ENCODE measurements around the gene MMP15. TPM values are rescaled to one million over a fixed set of nuclear protein-coding genes. Genes with fewer than 3 reads are reported as not detected.

The MMP15 gene
- total RNA-seq, 6 experiments from 2014 or later, result 0.82 to 4.1 (median 1.1) TPM

DNA sequence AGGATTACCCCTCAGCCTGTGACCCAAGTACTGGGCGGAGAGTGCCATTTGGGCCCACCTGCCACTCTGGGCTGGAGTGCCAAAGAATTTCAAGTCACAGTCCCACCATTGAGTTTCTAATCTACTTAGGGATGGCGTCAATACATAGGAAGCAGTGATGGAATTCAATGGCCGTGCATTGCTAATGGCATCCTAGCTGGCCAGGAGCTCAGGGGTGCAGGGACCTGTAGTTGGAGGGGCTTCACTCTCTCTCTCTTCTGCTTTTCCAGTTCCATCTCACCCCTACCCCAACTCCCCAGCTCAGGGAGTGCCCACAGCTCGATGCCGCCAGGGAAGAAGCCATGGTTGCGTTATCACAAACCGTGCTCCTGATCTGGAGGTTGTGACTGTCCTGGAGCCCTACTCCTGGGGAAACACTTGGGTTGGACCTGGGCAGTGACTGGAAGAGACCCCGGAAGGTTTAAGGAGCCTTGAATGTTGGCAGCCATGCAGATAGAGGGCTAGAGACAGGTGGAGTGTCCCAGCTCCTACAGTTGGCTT, 2.4 kb downstream of the MMP15 start:
- no peak for DNase-seq
- Mint-ChIP-seq H3K4me3 (no peak overlapping the region), H3K36me3 (ENCODE audit: low read depth) (no peaks in the 10 kb centered on the region), H3K27me3 (ENCODE audit: insufficient read depth) (peaks cover 17% of the 10 kb centered on the region), H3K9me3 (no peaks in the 10 kb centered on the region), H3K27ac (no peak overlapping the region), H3K4me1 (ENCODE audit: low read depth) (peaks cover 12% of the 10 kb centered on the region)
- TF ChIP-seq, protein P1, sequence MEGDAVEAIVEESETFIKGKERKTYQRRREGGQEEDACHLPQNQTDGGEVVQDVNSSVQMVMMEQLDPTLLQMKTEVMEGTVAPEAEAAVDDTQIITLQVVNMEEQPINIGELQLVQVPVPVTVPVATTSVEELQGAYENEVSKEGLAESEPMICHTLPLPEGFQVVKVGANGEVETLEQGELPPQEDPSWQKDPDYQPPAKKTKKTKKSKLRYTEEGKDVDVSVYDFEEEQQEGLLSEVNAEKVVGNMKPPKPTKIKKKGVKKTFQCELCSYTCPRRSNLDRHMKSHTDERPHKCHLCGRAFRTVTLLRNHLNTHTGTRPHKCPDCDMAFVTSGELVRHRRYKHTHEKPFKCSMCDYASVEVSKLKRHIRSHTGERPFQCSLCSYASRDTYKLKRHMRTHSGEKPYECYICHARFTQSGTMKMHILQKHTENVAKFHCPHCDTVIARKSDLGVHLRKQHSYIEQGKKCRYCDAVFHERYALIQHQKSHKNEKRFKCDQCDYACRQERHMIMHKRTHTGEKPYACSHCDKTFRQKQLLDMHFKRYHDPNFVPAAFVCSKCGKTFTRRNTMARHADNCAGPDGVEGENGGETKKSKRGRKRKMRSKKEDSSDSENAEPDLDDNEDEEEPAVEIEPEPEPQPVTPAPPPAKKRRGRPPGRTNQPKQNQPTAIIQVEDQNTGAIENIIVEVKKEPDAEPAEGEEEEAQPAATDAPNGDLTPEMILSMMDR (IDR thresholded peaks at IDR 0.05), result no peak

DNA sequence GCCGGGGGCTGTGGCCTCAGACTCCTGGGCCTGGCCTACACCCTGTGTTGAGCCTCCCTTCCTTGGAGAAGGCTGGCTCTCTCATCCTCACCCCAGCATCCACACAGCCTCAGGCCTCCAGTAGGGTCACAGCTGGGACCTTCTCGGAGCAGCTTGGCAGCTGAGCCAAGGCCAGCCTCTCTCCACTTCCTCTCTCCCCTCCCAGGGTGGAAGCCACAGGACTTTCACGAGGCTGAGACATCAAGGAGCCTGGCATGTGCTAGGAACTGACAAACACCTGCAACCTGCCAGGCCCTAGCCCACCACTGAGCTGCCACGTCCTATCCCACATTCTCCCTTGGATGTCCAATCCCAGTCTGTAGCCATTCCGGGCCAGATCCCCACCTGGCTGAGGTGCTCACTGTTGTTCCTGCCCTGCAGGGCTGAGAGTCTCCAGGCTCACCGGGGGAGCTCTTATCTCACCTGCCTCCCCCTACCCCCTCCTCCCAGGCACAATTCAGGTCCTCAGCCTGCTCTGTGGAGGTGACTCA, 3.1 kb downstream of the MMP15 start:
- no peaks in the 10 kb centered on the region for H3K36me3 Mint-ChIP-seq (ENCODE audit: low read depth)
- TF ChIP-seq, protein P1 (IDR thresholded peaks at IDR 0.05), result no peak
- no peak overlapping the region for H3K27ac Mint-ChIP-seq
- H3K4me3 Mint-ChIP-seq, result no peak overlapping the region
- peaks cover 22% of the 10 kb centered on the region for H3K27me3 Mint-ChIP-seq (ENCODE audit: insufficient read depth)
- peaks cover 6% of the 10 kb centered on the region for H3K4me1 Mint-ChIP-seq (ENCODE audit: low read depth)
- DNase-seq, result no peak
- no peaks in the 10 kb centered on the region for H3K9me3 Mint-ChIP-seq

DNA sequence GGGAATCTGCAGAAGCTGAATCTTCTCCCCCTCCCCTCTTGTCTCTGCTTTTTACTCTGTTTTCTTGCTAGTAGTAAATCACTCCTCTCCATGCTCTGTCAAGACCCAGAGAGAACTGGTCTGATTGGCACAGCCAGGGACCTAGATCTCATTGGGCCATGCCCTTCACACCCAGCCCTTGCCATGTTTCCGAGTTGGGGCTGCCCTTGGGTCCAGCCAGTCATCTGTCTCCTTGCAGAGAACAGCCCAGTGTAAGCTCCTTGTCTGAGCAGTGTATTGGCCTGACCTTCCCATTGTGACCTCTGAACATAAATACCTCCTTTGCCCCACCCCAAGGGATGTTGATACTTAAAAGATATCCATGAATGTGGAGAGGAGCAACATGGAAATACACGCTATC, 3.9 kb downstream of the MMP15 start:
- H3K4me3 Mint-ChIP-seq, result no peak overlapping the region
- peaks cover 6% of the 10 kb centered on the region for H3K4me1 Mint-ChIP-seq (ENCODE audit: low read depth)
- no peak for DNase-seq
- no peaks in the 10 kb centered on the region for H3K36me3 Mint-ChIP-seq (ENCODE audit: low read depth)
- no peaks in the 10 kb centered on the region for H3K9me3 Mint-ChIP-seq
- no peak overlapping the region for H3K27ac Mint-ChIP-seq
- TF ChIP-seq, protein P1 (IDR thresholded peaks at IDR 0.05), result no peak
- peaks cover 19% of the 10 kb centered on the region for H3K27me3 Mint-ChIP-seq (ENCODE audit: insufficient read depth)

DNA sequence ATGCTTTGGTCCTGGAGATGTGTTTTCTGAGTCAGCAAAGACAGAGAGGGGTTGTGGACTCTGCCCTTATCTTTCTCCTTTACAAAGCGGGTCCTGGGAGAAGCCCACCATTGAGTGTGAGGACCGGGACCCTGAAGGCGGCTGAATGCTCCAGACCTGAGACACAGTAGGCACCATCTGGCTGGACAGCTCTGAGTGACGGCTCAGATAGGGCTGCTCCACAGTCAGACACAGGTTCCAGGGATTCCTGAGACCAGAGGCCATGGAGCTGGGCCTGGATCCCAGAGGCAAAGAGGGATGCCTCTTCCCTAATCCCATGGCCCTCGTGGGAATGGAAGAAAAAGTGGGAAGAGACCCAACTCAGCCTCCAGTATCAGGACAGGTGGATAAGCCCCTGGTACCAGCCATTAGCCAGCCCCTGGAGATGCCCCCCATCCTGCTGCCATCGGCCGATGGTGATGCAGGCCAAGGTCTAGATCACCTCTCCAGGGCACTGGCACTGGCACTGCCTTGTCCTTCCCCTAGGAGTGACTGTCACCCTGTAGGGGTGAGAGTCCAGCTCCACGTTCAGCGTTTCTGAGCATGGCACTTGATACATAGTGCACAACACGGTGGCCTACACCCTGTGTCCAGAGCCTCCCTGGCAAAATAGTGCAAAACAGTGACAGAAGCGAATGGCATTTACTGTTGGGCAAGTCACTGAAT, 4.7 kb downstream of the MMP15 start:
- TF ChIP-seq, protein P1 (IDR thresholded peaks at IDR 0.05), result no peak
- Mint-ChIP-seq H3K4me1 (ENCODE audit: low read depth) (no peaks in the 10 kb centered on the region), H3K36me3 (ENCODE audit: low read depth) (no peaks in the 10 kb centered on the region), H3K9me3 (no peaks in the 10 kb centered on the region), H3K4me3 (no peak overlapping the region), H3K27me3 (ENCODE audit: insufficient read depth) (peaks cover 17% of the 10 kb centered on the region), H3K27ac (no peak overlapping the region)
- no peak for DNase-seq

DNA sequence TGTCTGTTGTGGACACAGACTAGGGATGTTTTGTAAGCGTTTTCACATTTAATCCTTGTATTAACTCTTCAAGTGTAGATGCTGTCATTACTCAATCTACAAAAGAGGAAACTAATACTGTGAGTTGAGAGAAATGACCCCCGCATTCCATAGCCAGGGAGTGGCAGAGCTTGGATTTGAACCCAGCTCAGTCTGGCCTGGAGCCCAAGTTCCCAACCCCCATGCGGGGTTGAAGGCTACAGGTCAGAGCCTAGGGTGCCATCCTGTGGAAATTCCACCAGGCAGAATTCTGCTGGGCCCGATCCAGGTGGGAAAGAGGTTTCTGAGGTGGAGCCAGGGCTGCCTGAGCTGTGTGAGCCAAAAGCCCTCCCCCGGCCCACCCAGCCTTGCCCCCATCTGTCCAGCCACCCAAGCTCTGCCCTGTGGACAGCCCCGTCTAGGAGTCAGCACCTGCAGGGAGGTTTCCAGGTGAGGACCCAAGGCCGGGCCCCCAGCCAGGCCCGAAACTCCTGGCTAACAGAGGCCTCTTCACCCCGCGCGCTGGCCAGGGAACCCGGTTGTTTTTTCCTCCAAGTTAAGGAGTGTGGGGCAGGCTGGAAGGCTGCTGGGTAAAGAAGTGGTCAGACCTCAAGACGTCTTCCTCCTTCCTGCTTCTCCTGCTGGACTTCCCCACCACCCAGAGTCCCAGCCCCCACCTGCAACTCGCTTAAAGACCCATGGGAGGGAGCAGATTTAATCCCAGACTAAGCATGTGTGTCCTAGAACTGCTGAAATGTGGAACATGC, 5.7 kb downstream of the MMP15 start:
- H3K4me3 Mint-ChIP-seq, result no peak overlapping the region

More for the DNA sequence above, 5.7 kb downstream of the MMP15 start:
- Mint-ChIP-seq H3K27me3 (ENCODE audit: insufficient read depth) (peaks cover 17% of the 10 kb centered on the region), H3K27ac (no peak overlapping the region), H3K36me3 (ENCODE audit: low read depth) (no peaks in the 10 kb centered on the region), H3K9me3 (no peaks in the 10 kb centered on the region), H3K4me1 (ENCODE audit: low read depth) (no peaks in the 10 kb centered on the region)
- no peak for DNase-seq
- TF ChIP-seq, protein P1 (IDR thresholded peaks at IDR 0.05), result no peak
